Kidney epithelial cell (primary cell): ENCODE data around the gene RHBDL2. TPM values are rescaled to one million over a fixed set of nuclear protein-coding genes. Genes with fewer than 3 reads are reported as not detected.
"Not testable (repeated sequence)": the region's sequence is repeated elsewhere in the genome, so short reads cannot be mapped to it uniquely, and the experiment has no call there.

Experiments used
- DNase-seq: peaks from one replicate; pipeline ENCODE4 v3.0.0-alpha.2; 2010; ENCODE audit warnings: low read depth
- H3K27me3 ChIP-seq: 2 replicates; pipeline ENCODE4 v1.6.0; 2011; ENCODE audit warnings: low read length; ENCODE audit not compliant: control insufficient read depth, insufficient read depth
- H3K36me3 ChIP-seq: 2 replicates; pipeline ENCODE4 v1.5.1; 2011; ENCODE audit warnings: low read length; ENCODE audit not compliant: control insufficient read depth, insufficient read depth
- H3K4me3 ChIP-seq: 2 replicates; pipeline ENCODE4 v1.5.1; 2011; ENCODE audit warnings: low read depth, mild to moderate bottlenecking, control low read depth, low read length
- CTCF ChIP-seq: IDR thresholded peaks from 2 replicates; pipeline ENCODE4 v1.5.1; 2011; ENCODE audit warnings: mild to moderate bottlenecking, moderate library complexity, low read length, control low read depth, inconsistent platforms; ENCODE audit not compliant: insufficient read depth, poor library complexity, severe bottlenecking
- total RNA-seq: library from RNA; depleted of rRNA; stranded (reverse); fragments of >200 nt; gene quantifications from 2 replicates; pipeline ENCODE4 v1.2.3, GENCODE V29; 2015

The RHBDL2 gene
- total RNA-seq, 1 donor from 2014 or later, result not detected

GRCh38 chr1:38973659-38974437, 32.2 kb upstream of the RHBDL2 start:
- no peak overlapping the region for H3K4me3 ChIP-seq
- TF ChIP-seq CTCF, result no peak
- H3K27me3 ChIP-seq, result no peaks in the 10 kb centered on the region
- H3K36me3 ChIP-seq, result no peaks in the 10 kb centered on the region
- DNase-seq, result no peak

GRCh38 chr1:38973145-38973544, 31.5 kb upstream of the RHBDL2 start:
- not testable (repeated sequence) for DNase-seq, H3K4me3 ChIP-seq, H3K36me3 ChIP-seq, H3K27me3 ChIP-seq

- no peak for DNase-seq
- Histone ChIP-seq H3K36me3 (no peaks in the 10 kb centered on the region), H3K27me3 (no peaks in the 10 kb centered on the region), H3K4me3 (no peak overlapping the region)
- TF ChIP-seq CTCF, result no peak
Observed at GRCh38 chr1:38964140-38964548, 22.5 kb upstream of the RHBDL2 start.

- Histone ChIP-seq H3K36me3 (no peaks in the 10 kb centered on the region), H3K4me3 (no peak overlapping the region), H3K27me3 (no peaks in the 10 kb centered on the region)
- no peak for TF ChIP-seq CTCF
- no peak for DNase-seq
Observed at GRCh38 chr1:38962560-38962959, 20.9 kb upstream of the RHBDL2 start.

GRCh38 chr1:38962113-38962512, 20.5 kb upstream of the RHBDL2 start:
- no peak for DNase-seq

GRCh38 chr1:38958967-38959366, 17.3 kb upstream of the RHBDL2 start:
- H3K36me3 ChIP-seq, result no peaks in the 10 kb centered on the region
- no peak for TF ChIP-seq CTCF
- no peak overlapping the region for H3K4me3 ChIP-seq
- DNase-seq, result peak; percentile 29
- H3K27me3 ChIP-seq, result no peaks in the 10 kb centered on the region

More at GRCh38 chr1:38962113-38962512, 20.5 kb upstream of the RHBDL2 start:
- no peak for TF ChIP-seq CTCF
- H3K36me3 ChIP-seq, result no peaks in the 10 kb centered on the region
- no peaks in the 10 kb centered on the region for H3K27me3 ChIP-seq
- H3K4me3 ChIP-seq, result no peak overlapping the region
